ENCODE data around the gene PABPN1L. TPM values are rescaled to one million over a fixed set of nuclear protein-coding genes. Genes with fewer than 3 reads are reported as not detected.
A peak's percentile ranks its signal among the peaks of the same experiment; 100 is the strongest.

PABPN1L gene
- total and polyA plus RNA-seq, 9 of the 15 experiments (the other 6 are each of a cell fraction or from before 2014, with no cell fraction given): 0.11 to 0.32 TPM; not detected in 7

DNA sequence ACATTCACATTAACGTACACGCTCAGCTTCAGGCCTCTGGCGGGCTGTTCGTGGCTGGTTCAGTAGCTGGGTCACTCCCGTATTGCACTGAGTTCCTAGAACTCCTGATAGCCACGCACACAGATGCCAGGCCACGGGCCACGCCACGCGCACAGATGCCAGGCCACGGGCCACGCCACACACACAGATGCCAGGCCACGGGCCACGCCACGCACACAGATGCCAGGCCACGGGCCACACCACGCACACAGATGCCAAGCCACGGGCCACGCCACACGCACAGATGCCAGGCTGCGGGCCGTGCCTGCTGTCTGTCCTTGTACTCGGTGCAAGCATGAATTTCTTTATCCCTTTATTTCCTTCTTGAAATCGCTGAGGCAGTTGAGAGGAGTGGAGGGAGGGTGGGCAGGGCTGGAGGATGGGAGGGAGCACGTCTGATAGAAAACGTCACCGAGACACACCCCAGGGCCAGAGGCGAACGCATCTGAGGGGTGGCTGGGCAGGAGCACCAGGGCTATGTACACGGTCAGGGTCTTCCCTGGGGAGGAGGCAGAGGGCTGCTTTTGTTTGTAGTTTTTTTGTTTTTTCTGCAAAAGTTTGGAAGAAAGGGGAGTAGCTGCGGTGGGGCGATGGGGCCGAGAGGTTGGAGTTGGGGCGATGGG, 8.6 kb upstream of the PABPN1L start (continued):
- TF ChIP-seq, protein P1, sequence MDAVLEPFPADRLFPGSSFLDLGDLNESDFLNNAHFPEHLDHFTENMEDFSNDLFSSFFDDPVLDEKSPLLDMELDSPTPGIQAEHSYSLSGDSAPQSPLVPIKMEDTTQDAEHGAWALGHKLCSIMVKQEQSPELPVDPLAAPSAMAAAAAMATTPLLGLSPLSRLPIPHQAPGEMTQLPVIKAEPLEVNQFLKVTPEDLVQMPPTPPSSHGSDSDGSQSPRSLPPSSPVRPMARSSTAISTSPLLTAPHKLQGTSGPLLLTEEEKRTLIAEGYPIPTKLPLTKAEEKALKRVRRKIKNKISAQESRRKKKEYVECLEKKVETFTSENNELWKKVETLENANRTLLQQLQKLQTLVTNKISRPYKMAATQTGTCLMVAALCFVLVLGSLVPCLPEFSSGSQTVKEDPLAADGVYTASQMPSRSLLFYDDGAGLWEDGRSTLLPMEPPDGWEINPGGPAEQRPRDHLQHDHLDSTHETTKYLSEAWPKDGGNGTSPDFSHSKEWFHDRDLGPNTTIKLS (IDR thresholded peaks at IDR 0.05; ENCODE audit: borderline replicate concordance, low read depth): no peak
- TF ChIP-seq RBM14 (IDR thresholded peaks at IDR 0.05; ENCODE audit: borderline replicate concordance, insufficient read depth, low read depth, low read length) (no peak), GATAD2A (IDR thresholded peaks at IDR 0.05) (no peak), ZBTB33 (CRISPR knock-in tag; IDR thresholded peaks at IDR 0.05) (peak; percentile 95), CBX2 (IDR thresholded peaks at IDR 0.05; ENCODE audit: insufficient read depth, low read length, poor library complexity, severe bottlenecking) (no peak), RBFOX2 (IDR thresholded peaks at IDR 0.05; ENCODE audit: low read depth, low read length) (peak; percentile 60), HDAC8 (tag; IDR thresholded peaks at IDR 0.05) (no peak), ZNF316 (IDR thresholded peaks at IDR 0.05) (no peak), BRD9 (IDR thresholded peaks at IDR 0.05; ENCODE audit: low read depth, partially characterized antibody) (no peak), KHSRP (IDR thresholded peaks at IDR 0.05) (no peak), TSC22D4 (tag; IDR thresholded peaks at IDR 0.05) (no peak), MYNN (IDR thresholded peaks at IDR 0.05) (peak; percentile 88), MYNN (CRISPR knock-in tag; IDR thresholded peaks at IDR 0.05) (no peak), ETS1 (conservative IDR thresholded peaks at IDR 0.05; ENCODE audit: control insufficient read depth, low read depth, low read length) (no peak), ZNF197 (CRISPR knock-in tag; IDR thresholded peaks at IDR 0.05; ENCODE audit: low read depth) (no peak), PCBP1 (IDR thresholded peaks at IDR 0.05; ENCODE audit: low read depth, low read length, poor library complexity, severe bottlenecking) (peak; percentile 55), NFXL1 (CRISPR knock-in tag; IDR thresholded peaks at IDR 0.05) (no peak), RCOR1 (IDR thresholded peaks at IDR 0.05; ENCODE audit: borderline replicate concordance in 1 of 2, low read depth in 2 of 2, low read length in 2 of 2) (no peak), FOXA3 (CRISPR knock-in tag; conservative IDR thresholded peaks at IDR 0.05 in 1 of 2, IDR thresholded peaks at IDR 0.05 in 1 of 2) (no peak), TCF3 (CRISPR knock-in tag; IDR thresholded peaks at IDR 0.05) (no peak), MTA3 (IDR thresholded peaks at IDR 0.05; ENCODE audit: borderline replicate concordance) (peak; percentile 17), MBD2 (IDR thresholded peaks at IDR 0.05; ENCODE audit: borderline replicate concordance, low read depth) (peak; percentile 75; the same call in 1 of the 2 replicates), ZNF263 (CRISPR knock-in tag; IDR thresholded peaks at IDR 0.05; ENCODE audit: borderline replicate concordance) (peak; percentile 85)
- TF ChIP-seq, protein P2, sequence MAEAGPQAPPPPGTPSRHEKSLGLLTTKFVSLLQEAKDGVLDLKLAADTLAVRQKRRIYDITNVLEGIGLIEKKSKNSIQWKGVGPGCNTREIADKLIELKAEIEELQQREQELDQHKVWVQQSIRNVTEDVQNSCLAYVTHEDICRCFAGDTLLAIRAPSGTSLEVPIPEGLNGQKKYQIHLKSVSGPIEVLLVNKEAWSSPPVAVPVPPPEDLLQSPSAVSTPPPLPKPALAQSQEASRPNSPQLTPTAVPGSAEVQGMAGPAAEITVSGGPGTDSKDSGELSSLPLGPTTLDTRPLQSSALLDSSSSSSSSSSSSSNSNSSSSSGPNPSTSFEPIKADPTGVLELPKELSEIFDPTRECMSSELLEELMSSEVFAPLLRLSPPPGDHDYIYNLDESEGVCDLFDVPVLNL (CRISPR knock-in tag; IDR thresholded peaks at IDR 0.05; ENCODE audit: low read depth): no peak

Measured in K562 (cell line).